Parathyroid adenoma (tissue), 2 donors: ENCODE measurements around the gene FNDC4.

Experiments
- H2AFZ ChIP-seq: fragments of 300-600 bp; sonication (generic); one replicate; pipeline ENCODE4 v1.7.0; 2017; ENCODE audit warnings: antibody characterized with exemption, mild to moderate bottlenecking
- H3K27ac ChIP-seq: fragments of 300-600 bp; sonication (generic); one replicate; pipeline ENCODE4 v1.7.0; 2017
- H3K27me3 ChIP-seq: fragments of 300-600 bp; sonication (generic); one replicate; pipeline ENCODE4 v1.7.0; 2017; ENCODE audit warnings: low read length; ENCODE audit not compliant: control insufficient read depth, insufficient read depth
- H3K36me3 ChIP-seq: fragments of 300-600 bp; sonication (generic); one replicate; pipeline ENCODE4 v1.7.0; 2017; ENCODE audit warnings: low read length; ENCODE audit not compliant: control insufficient read depth, insufficient read depth
- H3K4me1 ChIP-seq: fragments of 300-600 bp; sonication (generic); one replicate; pipeline ENCODE4 v1.7.0; 2017; ENCODE audit warnings: control low read depth
- H3K4me2 ChIP-seq: fragments of 300-600 bp; sonication (generic); one replicate; pipeline ENCODE4 v1.7.0; 2017; ENCODE audit warnings: low read length
- H3K4me3 ChIP-seq: fragments of 300-600 bp; sonication (generic); one replicate; pipeline ENCODE4 v1.7.0; 2017; ENCODE audit warnings: low read depth, low read length
- H3K79me2 ChIP-seq: fragments of 300-600 bp; sonication (generic); one replicate; pipeline ENCODE4 v1.7.0; 2017; ENCODE audit warnings: control low read depth
- H3K9ac ChIP-seq: fragments of 300-600 bp; sonication (generic); one replicate; pipeline ENCODE4 v1.7.0; 2017; ENCODE audit warnings: mild to moderate bottlenecking
- H3K9me3 ChIP-seq: fragments of 300-600 bp; sonication (generic); one replicate; pipeline ENCODE4 v1.7.0; 2017; ENCODE audit warnings: low read length; ENCODE audit not compliant: control insufficient read depth
- TF ChIP-seq, protein P1 (sequence below): fragments of 300-600 bp; sonication (generic); IDR thresholded peaks from one replicate; pipeline ENCODE4 v1.7.0; 2017; ENCODE audit warnings: antibody characterized with exemption, mild to moderate bottlenecking
- donor health status: primary hyperparathyroidism.

The FNDC4 gene

DNA sequence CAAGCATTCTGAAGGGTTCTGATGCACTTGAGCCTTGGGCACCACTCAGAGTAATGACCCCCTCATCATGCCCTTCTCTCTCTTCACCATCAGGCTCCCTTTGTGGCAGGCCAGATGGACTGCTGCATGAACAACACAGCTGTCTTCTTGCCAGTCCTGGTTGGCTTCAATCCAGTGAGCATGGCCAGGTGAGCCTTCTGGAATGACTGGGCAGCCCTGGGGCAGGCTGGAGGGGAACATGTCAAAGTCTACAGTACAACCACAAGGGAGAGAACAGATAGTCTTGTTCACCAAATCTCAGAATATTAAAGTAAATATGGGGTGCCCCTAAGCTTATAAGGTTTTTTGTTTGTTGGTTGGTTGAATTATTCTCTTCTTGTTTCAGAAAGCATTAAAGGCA, 6.0 kb upstream of the FNDC4 start:
- no peak overlapping the region for H3K4me3 ChIP-seq
- TF ChIP-seq, protein P1, sequence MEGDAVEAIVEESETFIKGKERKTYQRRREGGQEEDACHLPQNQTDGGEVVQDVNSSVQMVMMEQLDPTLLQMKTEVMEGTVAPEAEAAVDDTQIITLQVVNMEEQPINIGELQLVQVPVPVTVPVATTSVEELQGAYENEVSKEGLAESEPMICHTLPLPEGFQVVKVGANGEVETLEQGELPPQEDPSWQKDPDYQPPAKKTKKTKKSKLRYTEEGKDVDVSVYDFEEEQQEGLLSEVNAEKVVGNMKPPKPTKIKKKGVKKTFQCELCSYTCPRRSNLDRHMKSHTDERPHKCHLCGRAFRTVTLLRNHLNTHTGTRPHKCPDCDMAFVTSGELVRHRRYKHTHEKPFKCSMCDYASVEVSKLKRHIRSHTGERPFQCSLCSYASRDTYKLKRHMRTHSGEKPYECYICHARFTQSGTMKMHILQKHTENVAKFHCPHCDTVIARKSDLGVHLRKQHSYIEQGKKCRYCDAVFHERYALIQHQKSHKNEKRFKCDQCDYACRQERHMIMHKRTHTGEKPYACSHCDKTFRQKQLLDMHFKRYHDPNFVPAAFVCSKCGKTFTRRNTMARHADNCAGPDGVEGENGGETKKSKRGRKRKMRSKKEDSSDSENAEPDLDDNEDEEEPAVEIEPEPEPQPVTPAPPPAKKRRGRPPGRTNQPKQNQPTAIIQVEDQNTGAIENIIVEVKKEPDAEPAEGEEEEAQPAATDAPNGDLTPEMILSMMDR, result no peak
- no peak overlapping the region for H3K27ac ChIP-seq
- no peaks in the 10 kb centered on the region for H3K9me3 ChIP-seq
- H3K27me3 ChIP-seq, result no peaks in the 10 kb centered on the region
- no peaks in the 10 kb centered on the region for H3K36me3 ChIP-seq
- H3K79me2 ChIP-seq, result no peaks in the 10 kb centered on the region
- no peak overlapping the region for H3K9ac ChIP-seq
- H2AFZ ChIP-seq, result no peak overlapping the region
- H3K4me1 ChIP-seq, result no peaks in the 10 kb centered on the region
- H3K4me2 ChIP-seq, result no peak overlapping the region

GRCh38 chr2:27498975-27499374, 4.0 kb upstream of the FNDC4 start:
- Histone ChIP-seq H3K36me3 (no peaks in the 10 kb centered on the region), H3K4me3 (no peak overlapping the region), H3K27ac (no peak overlapping the region), H3K9me3 (no peaks in the 10 kb centered on the region), H3K79me2 (no peaks in the 10 kb centered on the region), H3K27me3 (no peaks in the 10 kb centered on the region), H3K4me2 (no peak overlapping the region), H3K9ac (no peak overlapping the region), H2AFZ (no peak overlapping the region), H3K4me1 (no peaks in the 10 kb centered on the region)
- TF ChIP-seq, protein P1, result no peak

- Histone ChIP-seq H3K9ac (no peak overlapping the region), H3K9me3 (no peaks in the 10 kb centered on the region), H3K4me2 (no peak overlapping the region), H3K4me1 (no peaks in the 10 kb centered on the region), H3K4me3 (no peak overlapping the region), H3K27ac (no peak overlapping the region), H2AFZ (no peak overlapping the region), H3K27me3 (no peaks in the 10 kb centered on the region), H3K79me2 (no peaks in the 10 kb centered on the region), H3K36me3 (no peaks in the 10 kb centered on the region)
- TF ChIP-seq, protein P1, result no peak
Measured at GRCh38 chr2:27497288-27497627, 2.3 kb upstream of the FNDC4 start.

GRCh38 chr2:27496357-27497287, 1.6 kb upstream of the FNDC4 start, which contains the start of gene GCKR:
GCKR (plus strand) TSS chr2:27496839; CDS start chr2:27496905, 66 bp downstream.
- H3K79me2 ChIP-seq, result no peaks in the 10 kb centered on the region
- peak within 1 kb of the TSS; percentile 64 for H3K4me3 ChIP-seq
- no peaks in the 10 kb centered on the region for H3K4me1 ChIP-seq
- no peaks in the 10 kb centered on the region for H3K36me3 ChIP-seq
- H3K27ac ChIP-seq, result no peak within 1 kb of the TSS
- TF ChIP-seq, protein P1, result no peak
- no peaks in the 10 kb centered on the region for H3K27me3 ChIP-seq
- H3K4me2 ChIP-seq, result no peak within 1 kb of the TSS
- no peaks in the 10 kb centered on the region for H3K9me3 ChIP-seq
- no peak within 1 kb of the TSS for H2AFZ ChIP-seq
- H3K9ac ChIP-seq, result no peak within 1 kb of the TSS
